ENCODE measurements around the gene C2CD4D.

Gene C2CD4D

GRCh38 chr1:151843398-151843797 is 3.8 kb upstream of the C2CD4D start:
- TF ChIP-seq SIN3A (IDR thresholded peaks at IDR 0.05; ENCODE audit: borderline replicate concordance, insufficient read depth, low read length) (no peak), REST (IDR thresholded peaks at IDR 0.05; ENCODE audit: insufficient read depth in 1 of 2, low read depth in 2 of 2, low read length in 2 of 2) (no peak), FOXP2 (optimal IDR thresholded peaks at IDR 0.05; ENCODE audit: borderline replicate concordance, extremely low read depth, extremely low read length, insufficient read depth) (no peak), TAF1 (IDR thresholded peaks at IDR 0.05; ENCODE audit: borderline replicate concordance, insufficient read depth, low read length) (no peak), POLR2AphosphoS5 (IDR thresholded peaks at IDR 0.05; ENCODE audit: low read depth, low read length) (no peak)

GRCh38 chr1:151841141-151841540 is 1.5 kb upstream of the C2CD4D start:
- TF ChIP-seq TAF1 (IDR thresholded peaks at IDR 0.05; ENCODE audit: borderline replicate concordance, insufficient read depth, low read length) (no peak), SIN3A (IDR thresholded peaks at IDR 0.05; ENCODE audit: borderline replicate concordance, insufficient read depth, low read length) (no peak), FOXP2 (optimal IDR thresholded peaks at IDR 0.05; ENCODE audit: borderline replicate concordance, extremely low read depth, extremely low read length, insufficient read depth) (no peak), REST (IDR thresholded peaks at IDR 0.05; ENCODE audit: insufficient read depth in 1 of 2, low read depth in 2 of 2, low read length in 2 of 2) (no peak), POLR2AphosphoS5 (IDR thresholded peaks at IDR 0.05; ENCODE audit: low read depth, low read length) (no peak)

- no peak for TF ChIP-seq SIN3A (IDR thresholded peaks at IDR 0.05; ENCODE audit: borderline replicate concordance, insufficient read depth, low read length)
- TF ChIP-seq REST (IDR thresholded peaks at IDR 0.05; ENCODE audit: insufficient read depth in 1 of 2, low read depth in 2 of 2, low read length in 2 of 2), result no peak
- no peak for TF ChIP-seq TAF1 (IDR thresholded peaks at IDR 0.05; ENCODE audit: borderline replicate concordance, insufficient read depth, low read length)
- no peak for TF ChIP-seq FOXP2 (optimal IDR thresholded peaks at IDR 0.05; ENCODE audit: borderline replicate concordance, extremely low read depth, extremely low read length, insufficient read depth)
- no peak for TF ChIP-seq POLR2AphosphoS5 (IDR thresholded peaks at IDR 0.05; ENCODE audit: low read depth, low read length)
Observed at GRCh38 chr1:151840421-151840820, 801 bp upstream of the C2CD4D start.

- TF ChIP-seq POLR2AphosphoS5 (IDR thresholded peaks at IDR 0.05; ENCODE audit: low read depth, low read length) (no peak), SIN3A (IDR thresholded peaks at IDR 0.05; ENCODE audit: borderline replicate concordance, insufficient read depth, low read length) (no peak), REST (IDR thresholded peaks at IDR 0.05; ENCODE audit: insufficient read depth in 1 of 2, low read depth in 2 of 2, low read length in 2 of 2) (no peak), FOXP2 (optimal IDR thresholded peaks at IDR 0.05; ENCODE audit: borderline replicate concordance, extremely low read depth, extremely low read length, insufficient read depth) (no peak), TAF1 (IDR thresholded peaks at IDR 0.05; ENCODE audit: borderline replicate concordance, insufficient read depth, low read length) (no peak)
Observed at GRCh38 chr1:151839082-151839412, 573 bp downstream of the C2CD4D start.
